Measurements from ENCODE around the gene HLCS. TPM values are rescaled to one million over a fixed set of nuclear protein-coding genes. Genes with fewer than 3 reads are reported as not detected.
A peak's percentile ranks its signal among the peaks of the same experiment; 100 is the strongest.

The HLCS gene
- total and polyA plus RNA-seq, 2 experiments from 2014 or later, result 10.6 to 30.4 TPM

GRCh38 chr21:36985751-36986594 lies 19.5 kb upstream of the HLCS start:
- Histone ChIP-seq H3K4me3 (no peak overlapping the region), H3K79me2 (no peaks in the 10 kb centered on the region), H4K20me1 (ENCODE audit: insufficient read depth, poor library complexity, severe bottlenecking) (no peaks in the 10 kb centered on the region), H3K4me1 (ENCODE audit: insufficient read depth) (peaks cover 6% of the 10 kb centered on the region), H3K27me3 (no peaks in the 10 kb centered on the region), H3K9me3 (ENCODE audit: low read depth) (no peaks in the 10 kb centered on the region), H3K36me3 (replicated peaks; ENCODE audit: insufficient read depth, low read depth) (no peaks in the 10 kb centered on the region), H3K9me2 (replicated peaks; ENCODE audit: insufficient read depth) (no peaks in the 10 kb centered on the region), H3K4me2 (no peak overlapping the region), H2AFZ (no peak overlapping the region), H3K27ac (no peak overlapping the region)
- no peak for DNase-seq (ENCODE audit: low spot score)
- TF ChIP-seq CTCF (IDR thresholded peaks at IDR 0.05; ENCODE audit: poor library complexity) (no peak), EZH2phosphoT487 (IDR thresholded peaks at IDR 0.05; ENCODE audit: low read depth, severe bottlenecking, unreplicated experiment) (no peak), EZH2 (IDR thresholded peaks at IDR 0.05; ENCODE audit: borderline replicate concordance) (no peak)
- 84% methylated on average over 9 of the region's 9 CpGs for WGBS (ENCODE audit: low lambda C conversion rate, missing lambda C conversion rate)

- H2AFZ ChIP-seq, result no peak overlapping the region
- DNase-seq (ENCODE audit: low spot score), result no peak
- TF ChIP-seq CTCF (IDR thresholded peaks at IDR 0.05; ENCODE audit: poor library complexity) (no peak), EZH2 (IDR thresholded peaks at IDR 0.05; ENCODE audit: borderline replicate concordance) (no peak), EZH2phosphoT487 (IDR thresholded peaks at IDR 0.05; ENCODE audit: low read depth, severe bottlenecking, unreplicated experiment) (no peak)
- H3K36me3 ChIP-seq (replicated peaks; ENCODE audit: insufficient read depth, low read depth), result no peaks in the 10 kb centered on the region
- no peaks in the 10 kb centered on the region for H3K27me3 ChIP-seq
- WGBS (ENCODE audit: low lambda C conversion rate, missing lambda C conversion rate), result 75% methylated on average over 6 of the region's 6 CpGs
- no peaks in the 10 kb centered on the region for H4K20me1 ChIP-seq (ENCODE audit: insufficient read depth, poor library complexity, severe bottlenecking)
- H3K4me3 ChIP-seq, result no peak overlapping the region
- no peak overlapping the region for H3K27ac ChIP-seq
- no peaks in the 10 kb centered on the region for H3K4me1 ChIP-seq (ENCODE audit: insufficient read depth)
- H3K9me3 ChIP-seq (ENCODE audit: low read depth), result no peaks in the 10 kb centered on the region
- H3K79me2 ChIP-seq, result no peaks in the 10 kb centered on the region
- H3K9me2 ChIP-seq (replicated peaks; ENCODE audit: insufficient read depth), result no peaks in the 10 kb centered on the region
- no peak overlapping the region for H3K4me2 ChIP-seq
Measured at GRCh38 chr21:36981977-36982700, 15.7 kb upstream of the HLCS start.

- no peak overlapping the region for H3K4me3 ChIP-seq
- TF ChIP-seq EZH2 (IDR thresholded peaks at IDR 0.05; ENCODE audit: borderline replicate concordance) (no peak), CTCF (IDR thresholded peaks at IDR 0.05; ENCODE audit: poor library complexity) (no peak), EZH2phosphoT487 (IDR thresholded peaks at IDR 0.05; ENCODE audit: low read depth, severe bottlenecking, unreplicated experiment) (no peak)
- peak overlapping the region; percentile 67 for H2AFZ ChIP-seq
- no peaks in the 10 kb centered on the region for H3K9me3 ChIP-seq (ENCODE audit: low read depth)
- DNase-seq (ENCODE audit: low spot score), result no peak
- H3K4me1 ChIP-seq (ENCODE audit: insufficient read depth), result no peaks in the 10 kb centered on the region
- H3K4me2 ChIP-seq, result peak overlapping the region; percentile 95
- no peak overlapping the region for H3K27ac ChIP-seq
- H3K79me2 ChIP-seq, result no peaks in the 10 kb centered on the region
- 23% methylated on average over 2 of the region's 2 CpGs for WGBS (ENCODE audit: low lambda C conversion rate, missing lambda C conversion rate)
- no peaks in the 10 kb centered on the region for H4K20me1 ChIP-seq (ENCODE audit: insufficient read depth, poor library complexity, severe bottlenecking)
- no peaks in the 10 kb centered on the region for H3K36me3 ChIP-seq (replicated peaks; ENCODE audit: insufficient read depth, low read depth)
- H3K27me3 ChIP-seq, result no peaks in the 10 kb centered on the region
- H3K9me2 ChIP-seq (replicated peaks; ENCODE audit: insufficient read depth), result no peaks in the 10 kb centered on the region
Measured at GRCh38 chr21:36981049-36981391, 14.6 kb upstream of the HLCS start.
